ENCODE measurements around the gene TMEM201. TPM values are rescaled to one million over a fixed set of nuclear protein-coding genes. Genes with fewer than 3 reads are reported as not detected.
"Not testable (repeated sequence)": the region's sequence is repeated elsewhere in the genome, so short reads cannot be mapped to it uniquely, and the experiment has no call there.

TMEM201 gene
- total RNA-seq, 1 donor from 2014 or later: 26.0 TPM

- Mint-ChIP-seq H3K36me3 (no peaks in the 10 kb centered on the region), H3K9me3 (no peaks in the 10 kb centered on the region), H3K27ac (no peak overlapping the region), H3K4me1 (ENCODE audit: unreplicated experiment) (peaks cover 6% of the 10 kb centered on the region), H3K4me3 (no peak overlapping the region), H3K27me3 (peaks cover 4% of the 10 kb centered on the region)
- no peak for DNase-seq (ENCODE audit: extremely low spot score, unreplicated experiment)
- TF ChIP-seq, protein P1, sequence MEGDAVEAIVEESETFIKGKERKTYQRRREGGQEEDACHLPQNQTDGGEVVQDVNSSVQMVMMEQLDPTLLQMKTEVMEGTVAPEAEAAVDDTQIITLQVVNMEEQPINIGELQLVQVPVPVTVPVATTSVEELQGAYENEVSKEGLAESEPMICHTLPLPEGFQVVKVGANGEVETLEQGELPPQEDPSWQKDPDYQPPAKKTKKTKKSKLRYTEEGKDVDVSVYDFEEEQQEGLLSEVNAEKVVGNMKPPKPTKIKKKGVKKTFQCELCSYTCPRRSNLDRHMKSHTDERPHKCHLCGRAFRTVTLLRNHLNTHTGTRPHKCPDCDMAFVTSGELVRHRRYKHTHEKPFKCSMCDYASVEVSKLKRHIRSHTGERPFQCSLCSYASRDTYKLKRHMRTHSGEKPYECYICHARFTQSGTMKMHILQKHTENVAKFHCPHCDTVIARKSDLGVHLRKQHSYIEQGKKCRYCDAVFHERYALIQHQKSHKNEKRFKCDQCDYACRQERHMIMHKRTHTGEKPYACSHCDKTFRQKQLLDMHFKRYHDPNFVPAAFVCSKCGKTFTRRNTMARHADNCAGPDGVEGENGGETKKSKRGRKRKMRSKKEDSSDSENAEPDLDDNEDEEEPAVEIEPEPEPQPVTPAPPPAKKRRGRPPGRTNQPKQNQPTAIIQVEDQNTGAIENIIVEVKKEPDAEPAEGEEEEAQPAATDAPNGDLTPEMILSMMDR (conservative IDR thresholded peaks at IDR 0.05): peak; percentile 73
These were observed 26.8 kb downstream of the TMEM201 start for GRCh38 chr1:9615316-9616063.

GRCh38 chr1:9618909-9619679, 30.4 kb downstream of the TMEM201 start:
- Mint-ChIP-seq H3K4me3 (no peak overlapping the region), H3K27me3 (peaks cover 7% of the 10 kb centered on the region), H3K4me1 (ENCODE audit: unreplicated experiment) (peaks cover 6% of the 10 kb centered on the region), H3K27ac (no peak overlapping the region), H3K36me3 (no peaks in the 10 kb centered on the region), H3K9me3 (no peaks in the 10 kb centered on the region)
- DNase-seq (ENCODE audit: extremely low spot score, unreplicated experiment): peak; percentile 62
- TF ChIP-seq, protein P1 (conservative IDR thresholded peaks at IDR 0.05): no peak

DNA sequence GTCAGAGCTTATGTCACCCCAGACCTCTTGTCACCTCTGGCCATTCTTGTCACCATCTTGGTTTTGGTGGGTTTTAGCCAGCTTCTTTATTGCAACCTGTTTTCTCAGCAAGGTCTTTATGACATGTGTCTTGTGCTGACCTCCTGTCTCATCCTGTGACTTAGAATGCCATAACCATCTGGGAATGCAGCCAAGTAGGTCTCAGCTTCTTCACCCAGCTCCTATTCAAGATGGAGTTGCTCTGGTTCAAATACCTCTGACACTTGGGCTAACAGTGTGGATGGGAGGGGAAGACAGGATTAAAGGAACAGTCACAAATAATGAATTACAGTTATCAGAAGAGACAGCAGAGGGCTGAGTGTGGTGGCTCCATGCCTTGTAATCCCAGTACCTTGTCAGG, 32.3 kb downstream of the TMEM201 start:
- no peak for DNase-seq (ENCODE audit: extremely low spot score, unreplicated experiment)
- Mint-ChIP-seq H3K9me3 (no peaks in the 10 kb centered on the region), H3K27ac (no peak overlapping the region), H3K36me3 (no peaks in the 10 kb centered on the region), H3K27me3 (peaks cover 10% of the 10 kb centered on the region), H3K4me1 (ENCODE audit: unreplicated experiment) (peaks cover 6% of the 10 kb centered on the region), H3K4me3 (no peak overlapping the region)
- TF ChIP-seq, protein P1 (conservative IDR thresholded peaks at IDR 0.05): no peak

- no peak for DNase-seq (ENCODE audit: extremely low spot score, unreplicated experiment)
- TF ChIP-seq, protein P1 (conservative IDR thresholded peaks at IDR 0.05): no peak
- Mint-ChIP-seq H3K27ac (no peak overlapping the region), H3K9me3 (no peaks in the 10 kb centered on the region), H3K4me1 (ENCODE audit: unreplicated experiment) (peaks cover 1% of the 10 kb centered on the region), H3K4me3 (no peak overlapping the region), H3K27me3 (peaks cover 16% of the 10 kb centered on the region), H3K36me3 (no peaks in the 10 kb centered on the region)
These were observed 35.4 kb downstream of the TMEM201 start for GRCh38 chr1:9624081-9624480.

DNA sequence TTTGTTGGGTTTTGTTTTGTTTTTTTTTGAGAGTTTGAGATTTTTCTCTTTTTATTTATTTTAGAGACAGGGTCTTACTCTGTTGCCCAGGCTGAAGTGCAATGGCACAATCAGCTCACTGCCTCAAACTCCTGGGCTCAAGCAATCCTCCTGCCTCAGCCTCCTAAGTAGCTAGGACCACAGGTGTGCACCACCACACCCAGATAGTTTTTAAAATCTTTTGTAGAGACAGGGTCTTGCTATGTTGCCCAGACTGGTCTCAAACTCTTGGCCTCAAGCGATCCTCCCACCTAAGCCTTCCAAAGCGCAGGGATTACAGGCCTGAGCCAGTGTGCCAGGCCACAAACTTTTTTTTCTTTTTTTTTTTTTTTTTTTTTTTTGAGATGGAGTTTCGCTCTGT, 36.3 kb downstream of the TMEM201 start:
- H3K27ac Mint-ChIP-seq; H3K36me3 Mint-ChIP-seq; H3K4me3 Mint-ChIP-seq; DNase-seq (ENCODE audit: extremely low spot score, unreplicated experiment); H3K9me3 Mint-ChIP-seq; H3K4me1 Mint-ChIP-seq (ENCODE audit: unreplicated experiment): not testable (repeated sequence)
- peaks cover 15% of the 10 kb centered on the region for H3K27me3 Mint-ChIP-seq

DNA sequence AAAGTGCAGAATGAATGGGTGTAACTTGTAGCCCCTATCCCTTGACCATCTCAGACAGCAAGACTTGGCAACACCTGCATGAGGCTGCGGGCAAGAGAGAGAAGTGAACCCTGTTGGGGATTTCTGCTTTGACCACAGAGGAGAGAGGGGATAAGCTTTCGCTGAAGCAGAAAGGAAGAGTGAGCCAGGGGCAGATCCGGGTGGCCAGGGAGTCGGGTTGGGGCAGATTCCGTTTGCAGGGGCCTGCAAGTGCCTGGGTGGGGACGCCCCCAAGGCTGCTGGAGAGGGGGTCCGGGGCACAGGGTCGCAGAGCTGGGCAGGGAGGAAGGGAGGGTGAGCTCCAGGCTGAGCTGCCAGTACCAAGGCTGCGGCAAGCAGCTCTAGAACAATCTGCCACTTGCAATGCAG, 37.5 kb downstream of the TMEM201 start:
- no peak overlapping the region for H3K4me3 Mint-ChIP-seq
- H3K9me3 Mint-ChIP-seq: no peaks in the 10 kb centered on the region
- no peaks in the 10 kb centered on the region for H3K4me1 Mint-ChIP-seq (ENCODE audit: unreplicated experiment)
- H3K36me3 Mint-ChIP-seq: no peaks in the 10 kb centered on the region
- H3K27me3 Mint-ChIP-seq: peaks cover 15% of the 10 kb centered on the region
- peak; percentile 67 for DNase-seq (ENCODE audit: extremely low spot score, unreplicated experiment)
- no peak overlapping the region for H3K27ac Mint-ChIP-seq
- TF ChIP-seq, protein P1 (conservative IDR thresholded peaks at IDR 0.05): no peak
